ENCODE results near the gene ZBTB46.
A peak's percentile ranks its signal among the peaks of the same experiment; 100 is the strongest.
"Not testable (repeated sequence)": the region's sequence is repeated elsewhere in the genome, so short reads cannot be mapped to it uniquely, and the experiment has no call there.

ZBTB46 gene

DNA sequence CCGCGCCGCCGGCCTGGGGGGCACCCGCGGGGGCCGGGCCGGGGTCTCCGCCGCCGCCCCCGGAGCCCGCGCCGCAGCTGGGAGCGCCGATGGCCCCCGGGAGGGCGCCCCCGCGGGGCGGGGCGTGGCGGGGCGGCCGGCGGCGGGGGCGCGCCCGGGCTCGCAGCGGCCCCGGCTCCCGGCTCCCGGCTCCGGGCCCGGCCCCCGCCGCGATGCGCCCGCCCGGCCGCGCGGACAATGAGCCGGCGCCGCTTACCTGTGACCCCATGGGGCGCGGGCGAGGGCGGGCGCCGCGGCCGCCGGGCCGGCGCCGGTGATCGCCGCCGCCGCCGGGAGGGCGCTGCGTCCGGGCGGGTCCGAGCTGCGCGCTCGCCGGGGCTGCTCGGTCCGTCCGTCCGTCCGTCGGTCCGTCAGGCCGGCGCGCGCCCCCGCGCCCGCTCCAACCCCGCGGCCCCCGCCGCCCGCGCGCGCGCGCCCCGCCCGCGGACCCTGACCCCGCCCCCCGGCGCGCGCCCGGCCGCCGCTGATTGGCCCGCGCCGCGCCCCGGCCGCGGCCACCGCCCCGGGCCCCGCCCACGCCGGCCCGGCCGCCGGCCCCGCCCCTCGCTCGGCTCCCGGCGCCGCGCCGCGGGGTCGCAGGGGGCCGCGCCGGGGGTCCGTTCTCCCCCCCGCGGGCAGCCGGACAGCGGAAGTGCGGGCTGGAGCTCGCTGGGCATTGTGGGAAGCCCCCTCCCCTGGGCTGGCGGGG is at the start of gene ZBTB46:
Gene ZBTB46, minus strand, starts transcription at position 424 of the 748 bp plus-strand sequence. CDS start 40,507 bp downstream, outside the sequence.
- DNase-seq: peak; percentile 56

DNA sequence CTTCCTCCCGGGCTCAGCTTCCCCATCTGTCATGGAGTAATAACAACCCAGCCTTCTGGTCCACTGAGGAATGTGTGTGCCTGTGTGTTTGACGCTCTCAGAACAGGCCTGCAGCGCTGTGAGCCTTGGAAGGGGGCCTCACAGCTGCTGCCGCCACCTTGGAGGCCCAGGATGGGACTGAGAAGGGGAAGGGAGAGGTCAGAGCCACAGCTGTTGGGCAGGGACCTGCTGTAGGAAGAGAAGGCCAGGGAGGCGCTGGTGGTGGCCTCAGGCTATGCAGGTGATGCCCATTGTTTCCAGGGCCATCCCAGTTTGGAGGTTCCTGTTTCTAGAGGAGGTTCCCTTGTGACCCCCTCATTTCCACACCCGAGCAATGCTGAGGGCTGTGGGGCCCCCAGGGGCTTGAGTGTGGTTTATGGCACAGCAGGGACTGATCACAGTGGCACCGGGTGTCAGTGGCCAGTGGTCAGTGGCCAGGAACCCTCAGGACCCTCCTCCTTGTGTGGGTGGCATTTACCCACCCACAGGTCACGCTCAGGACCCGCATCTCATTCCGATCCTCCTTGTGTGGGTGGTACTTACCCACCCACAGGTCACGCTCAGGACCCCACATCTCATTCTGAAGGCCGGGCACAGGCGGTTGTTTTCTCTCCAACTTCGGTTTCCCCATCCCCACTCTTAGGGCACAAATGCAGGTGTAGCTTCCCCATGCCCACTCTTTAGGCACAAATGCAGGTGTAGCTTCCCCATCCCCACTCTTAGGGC is 48.0 kb upstream of the ZBTB46 start:
- DNase-seq: peak; percentile 39

DNA sequence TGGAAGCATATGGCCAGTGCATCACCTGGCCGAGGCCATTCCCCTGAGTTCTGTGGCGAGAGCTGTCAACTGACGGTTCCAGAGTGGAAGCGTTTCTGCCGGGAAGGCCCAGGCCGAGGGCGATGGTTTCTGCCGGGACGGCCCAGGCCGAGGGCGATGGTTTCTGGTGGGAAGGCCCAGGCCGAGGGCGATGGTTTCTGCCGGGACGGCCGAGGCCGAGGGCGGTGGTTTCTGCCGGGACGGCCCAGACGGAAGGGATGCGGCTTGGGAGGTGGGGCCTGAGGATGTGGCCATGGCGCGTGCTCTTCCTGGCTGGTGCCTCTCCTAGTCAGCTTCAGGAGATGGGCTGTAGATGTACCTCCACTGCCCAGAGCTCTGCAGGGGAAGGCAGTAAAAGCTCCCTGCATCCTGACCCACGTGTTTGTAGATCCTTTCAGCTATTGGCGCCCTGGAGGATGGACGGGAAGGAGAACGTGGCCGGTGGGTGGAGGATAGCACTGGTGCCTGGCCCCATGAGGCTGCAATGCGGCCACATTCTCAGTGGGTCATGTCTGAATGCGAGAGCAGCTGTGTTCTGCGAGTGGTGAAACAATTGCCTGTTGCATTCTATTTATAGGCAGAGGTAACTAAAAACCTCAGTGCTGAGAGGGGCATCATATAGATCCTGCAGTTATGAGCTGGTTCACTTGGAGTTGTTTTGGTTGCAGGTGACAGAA is 46.8 kb upstream of the ZBTB46 start:
- DNase-seq: no peak

GRCh38 chr20:63876489-63877036 is 45.5 kb upstream of the ZBTB46 start:
- no peak for DNase-seq

DNA sequence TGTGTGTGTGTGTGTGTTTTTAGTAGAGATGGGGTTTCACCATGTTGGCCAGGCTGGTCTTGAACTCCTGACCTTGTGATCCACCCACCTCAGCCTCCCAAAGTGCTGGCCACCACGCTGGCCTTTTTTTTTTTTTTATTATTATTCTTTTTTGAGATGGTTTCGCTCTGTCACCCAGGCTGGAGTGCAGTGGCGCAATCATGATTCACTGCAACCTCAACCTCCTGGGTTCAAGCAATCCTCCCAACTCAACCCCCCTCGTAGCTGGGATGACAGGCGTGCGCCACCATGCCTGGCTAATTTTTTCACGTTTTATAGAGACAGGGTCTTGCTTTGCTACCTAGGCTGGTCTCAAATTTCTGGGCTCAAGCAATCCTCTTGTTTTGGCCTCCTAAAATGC is 43.2 kb upstream of the ZBTB46 start:
- DNase-seq: not testable (repeated sequence)

- peak; percentile 67 for DNase-seq
These were observed 42.5 kb upstream of the ZBTB46 start for GRCh38 chr20:63873477-63873971.

GRCh38 chr20:63868264-63868663 is 37.2 kb upstream of the ZBTB46 start:
- DNase-seq: no peak

DNA sequence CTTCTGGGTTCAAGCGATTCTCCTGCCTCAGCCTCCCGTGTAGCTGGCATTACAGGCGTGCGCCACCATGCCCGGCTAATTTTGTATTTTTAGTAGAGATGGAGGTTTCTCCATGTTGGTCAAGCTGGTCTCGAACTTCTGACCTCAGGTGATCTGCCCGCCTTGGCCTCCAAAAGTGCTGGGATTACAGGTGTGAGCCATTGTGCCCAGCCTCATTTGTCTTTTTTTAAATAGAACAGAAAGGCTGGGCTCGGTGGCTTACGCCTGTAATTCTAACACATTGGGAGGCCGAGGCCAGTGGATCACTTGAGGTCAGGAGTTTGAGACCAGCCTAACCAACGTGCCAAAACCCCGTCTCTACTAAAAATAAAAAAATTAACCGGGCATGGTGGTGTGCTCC is 36.0 kb upstream of the ZBTB46 start:
- not testable (repeated sequence) for DNase-seq

- peak; percentile 99 for DNase-seq
These were observed 34.0 kb upstream of the ZBTB46 start, which contains the start of gene TPD52L2 for GRCh38 chr20:63864978-63865640. Gene TPD52L2, plus strand, starts transcription at chr20:63865270. Its CDS starts 96 bp downstream, at chr20:63865366.

DNA sequence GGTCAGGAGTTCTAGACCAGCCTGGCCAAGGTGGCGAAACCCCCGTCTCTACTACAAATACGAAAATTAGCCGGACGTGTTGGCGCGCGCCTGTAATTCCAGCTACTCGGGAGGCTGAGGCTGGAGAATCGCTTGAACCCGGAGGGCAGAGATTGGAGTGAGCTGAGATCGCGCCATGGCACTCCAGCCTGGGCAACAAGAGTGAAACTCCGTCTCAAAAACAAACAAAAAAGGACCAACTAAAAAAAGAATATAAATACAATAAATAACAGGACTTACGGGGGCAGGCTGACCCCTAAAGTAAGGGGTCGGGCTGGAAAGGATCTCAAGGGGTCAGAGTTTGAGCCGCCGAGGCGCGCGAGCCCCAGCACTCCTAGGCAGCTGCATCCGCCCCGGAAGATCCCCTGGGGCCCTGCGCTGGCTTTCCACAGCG is 33.5 kb upstream of the ZBTB46 start:
- no peak for DNase-seq

GRCh38 chr20:63863798-63864544 is 32.9 kb upstream of the ZBTB46 start:
- peak; percentile 86 for DNase-seq

DNA sequence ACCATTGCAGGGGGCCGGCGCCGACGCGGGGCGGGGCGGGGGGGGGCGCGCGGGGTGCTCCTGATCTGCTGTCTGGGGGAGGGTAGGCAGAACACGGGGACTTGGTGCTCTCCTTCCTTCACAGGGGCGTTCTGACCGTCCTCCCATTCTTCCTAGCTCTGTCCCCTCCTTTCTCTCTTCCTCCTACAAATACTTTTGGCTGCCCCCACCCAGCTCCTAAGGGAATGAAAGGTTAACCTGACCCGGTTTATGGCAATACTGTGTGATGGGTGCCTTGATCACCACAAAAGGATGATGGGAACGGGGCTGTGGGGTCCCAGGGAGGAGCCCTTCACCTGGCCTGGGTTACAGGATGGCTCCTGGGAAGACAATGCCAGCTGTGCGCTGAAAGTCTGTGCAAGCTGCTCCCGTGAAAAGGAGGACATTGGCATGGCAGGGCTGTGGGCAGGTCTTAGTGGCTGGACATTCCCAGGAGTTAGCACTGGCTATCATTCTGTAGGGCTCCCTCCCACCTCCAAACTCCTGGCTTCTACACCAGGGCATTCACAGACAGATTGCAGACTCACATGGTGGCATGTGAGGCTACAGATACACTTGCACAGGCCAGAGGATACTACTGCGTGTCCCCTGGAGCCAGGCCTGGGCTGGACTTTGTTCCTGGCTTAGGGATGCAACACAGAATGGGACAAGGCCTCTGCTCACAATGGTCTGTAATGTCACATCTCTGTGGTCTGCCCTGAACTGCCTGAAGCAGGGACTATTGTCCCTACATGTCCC is 32.1 kb upstream of the ZBTB46 start:
- no peak for DNase-seq

DNA sequence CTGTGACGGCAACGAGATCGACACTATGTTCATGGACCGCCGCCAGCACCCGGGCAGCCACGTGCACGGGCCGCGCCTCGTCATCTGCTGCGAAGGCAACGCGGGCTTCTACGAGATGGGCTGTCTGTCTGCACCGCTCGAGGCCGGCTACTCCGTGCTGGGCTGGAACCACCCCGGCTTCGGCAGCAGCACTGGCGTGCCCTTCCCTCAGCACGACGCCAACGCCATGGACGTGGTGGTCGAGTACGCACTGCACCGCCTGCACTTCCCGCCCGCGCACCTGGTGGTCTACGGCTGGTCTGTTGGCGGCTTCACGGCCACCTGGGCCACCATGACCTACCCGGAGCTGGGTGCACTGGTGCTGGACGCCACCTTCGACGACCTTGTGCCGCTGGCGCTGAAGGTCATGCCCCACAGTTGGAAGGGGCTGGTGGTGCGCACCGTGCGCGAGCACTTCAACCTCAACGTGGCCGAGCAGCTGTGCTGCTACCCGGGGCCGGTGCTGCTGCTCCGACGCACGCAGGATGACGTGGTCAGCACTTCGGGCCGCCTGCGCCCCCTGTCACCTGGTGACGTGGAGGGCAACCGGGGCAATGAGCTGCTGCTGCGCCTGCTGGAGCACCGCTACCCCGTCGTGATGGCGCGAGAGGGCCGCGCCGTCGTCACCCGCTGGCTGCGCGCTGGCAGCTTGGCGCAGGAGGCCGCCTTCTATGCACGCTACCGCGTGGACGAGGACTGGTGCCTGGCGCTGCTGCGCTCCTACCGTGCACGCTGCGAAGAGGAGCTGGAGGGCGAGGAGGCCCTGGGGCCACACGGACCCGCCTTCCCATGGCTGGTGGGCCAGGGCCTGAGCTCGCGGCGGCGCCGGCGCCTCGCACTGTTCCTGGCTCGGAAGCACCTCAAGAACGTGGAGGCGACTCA is 31.2 kb upstream of the ZBTB46 start:
- no peak for DNase-seq

GRCh38 chr20:63861365-63861934 is 30.4 kb upstream of the ZBTB46 start, which contains the start of gene ABHD16B:
Gene ABHD16B, plus strand, starts transcription at chr20:63861498. Its CDS starts 43 bp downstream, at chr20:63861541.
- DNase-seq: no peak

GRCh38 chr20:63860325-63861051 is 29.4 kb upstream of the ZBTB46 start:
- DNase-seq: no peak

DNA sequence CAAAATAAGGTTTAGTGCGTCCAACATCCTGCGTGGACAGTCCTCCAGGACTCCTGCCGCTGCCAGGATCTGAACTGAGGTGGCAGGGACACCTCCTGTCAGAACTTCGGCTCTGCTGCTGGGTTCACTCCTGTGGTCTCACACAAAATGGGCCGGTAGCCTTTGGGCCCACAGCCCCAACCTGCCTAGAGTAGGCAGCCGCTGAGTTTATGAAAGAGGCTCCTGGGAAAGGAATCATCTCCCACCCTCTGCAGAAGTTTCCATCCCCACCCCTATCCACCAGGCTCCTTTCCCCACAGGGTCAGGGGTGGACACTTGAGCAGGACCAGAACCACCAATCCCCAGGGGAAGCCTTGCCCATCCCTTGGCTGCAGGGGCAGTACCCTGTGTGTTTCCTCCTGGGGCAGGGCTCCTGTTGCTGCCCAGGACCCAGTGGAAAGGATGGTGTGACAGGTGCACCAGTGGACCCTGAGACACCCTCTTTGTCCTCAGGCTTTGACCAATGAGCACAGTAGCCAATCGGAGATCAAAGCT is 28.2 kb upstream of the ZBTB46 start:
- no peak for DNase-seq

DNA sequence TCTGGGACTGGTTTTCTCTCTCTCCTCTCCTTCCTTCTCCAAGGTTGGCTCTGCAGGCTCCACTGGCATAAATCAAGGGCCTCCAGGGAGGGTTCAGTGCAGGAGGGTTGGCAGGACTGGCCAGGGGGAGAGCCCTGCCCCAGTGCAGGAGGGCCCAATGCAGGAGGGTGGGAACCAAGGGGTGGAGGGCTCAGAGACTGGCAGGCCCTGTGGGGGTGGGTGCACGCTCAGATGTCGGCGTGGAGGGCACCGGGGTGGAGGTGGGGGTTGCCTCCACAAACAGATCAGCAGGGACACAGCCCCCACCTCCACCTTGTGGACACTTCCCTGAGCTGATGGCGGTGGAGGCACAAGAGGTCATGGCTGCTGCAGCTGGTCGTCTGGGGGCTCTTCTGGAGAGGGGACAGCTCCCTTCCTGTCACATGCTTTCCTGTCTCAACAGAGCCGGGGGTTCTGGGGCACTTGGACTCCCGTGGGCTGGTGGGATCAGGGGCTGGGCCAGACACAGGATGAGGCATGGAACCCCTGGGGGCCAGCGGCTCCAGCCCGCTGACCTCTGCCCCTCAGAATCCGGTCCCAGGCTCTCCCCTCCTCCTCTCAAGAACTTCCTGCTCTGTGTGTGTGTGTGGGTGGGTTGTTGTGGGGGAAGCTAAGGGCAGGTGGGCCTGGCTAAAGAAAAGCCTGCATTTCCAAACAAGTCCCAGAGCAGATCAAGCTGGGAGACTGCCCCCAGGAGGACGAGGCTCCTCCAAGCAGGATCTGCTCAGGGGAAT is 27.5 kb upstream of the ZBTB46 start:
- DNase-seq: peak; percentile 71

Measured in femur (tissue), 1 donor.